OCI-LY1 (cell line): ENCODE measurements around the gene PLXNA3.

ENCODE experiments used
- H2AFZ ChIP-seq: fragments of 200-600 bp; sonication (generic), shearing (Covaris generic); 2 replicates; pipeline ENCODE4 v1.6.0; 2014; ENCODE audit warnings: antibody characterized with exemption, mild to moderate bottlenecking, low read length
- H3F3A ChIP-seq: fragments of 200-600 bp; sonication (generic), shearing (Covaris generic); 2 replicates; pipeline ENCODE4 v1.6.0; 2014; ENCODE audit warnings: mild to moderate bottlenecking, antibody characterized with exemption, low read length, moderate library complexity; ENCODE audit not compliant: insufficient read depth
- H3K27ac ChIP-seq: fragments of 200-600 bp; sonication (generic); 2 replicates; pipeline ENCODE4 v1.5.1; 2014; ENCODE audit warnings: low read length, mixed run types, mild to moderate bottlenecking, low read depth; ENCODE audit not compliant: poor library complexity, severe bottlenecking
- H3K27me3 ChIP-seq: fragments of 200-600 bp; sonication (generic); 2 replicates; pipeline ENCODE4 v1.6.0; 2014; ENCODE audit warnings: antibody characterized with exemption, mild to moderate bottlenecking, low read length, moderate library complexity; ENCODE audit not compliant: insufficient read depth
- H3K36me3 ChIP-seq: fragments of 200-600 bp; sonication (generic); 2 replicates; pipeline ENCODE4 v1.6.1; 2014; ENCODE audit warnings: mild to moderate bottlenecking, antibody characterized with exemption, low read length, moderate library complexity, mixed read lengths; ENCODE audit not compliant: insufficient read depth
- H3K4me1 ChIP-seq: fragments of 200-600 bp; sonication (generic); 2 replicates; pipeline ENCODE4 v1.5.1; 2014; ENCODE audit warnings: mild to moderate bottlenecking, low read length, moderate library complexity; ENCODE audit not compliant: insufficient read depth, severe bottlenecking
- H3K4me2 ChIP-seq: fragments of 200-600 bp; sonication (generic), shearing (Covaris generic); 2 replicates; pipeline ENCODE4 v1.6.1; 2014; ENCODE audit warnings: low read length
- H3K4me3 ChIP-seq: fragments of 200-600 bp; sonication (generic); 2 replicates; pipeline ENCODE4 v1.5.1; 2014; ENCODE audit warnings: low read length, low read depth, mild to moderate bottlenecking, mixed read lengths; ENCODE audit not compliant: poor library complexity, severe bottlenecking
- H3K79me2 ChIP-seq: fragments of 200-600 bp; shearing (Covaris generic); 2 replicates; pipeline ENCODE4 v1.6.1; 2016; ENCODE audit warnings: mixed run types, low read length, mixed read lengths; ENCODE audit not compliant: insufficient read depth
- H3K9ac ChIP-seq: fragments of 200-600 bp; sonication (generic), shearing (Covaris generic); 2 replicates; pipeline ENCODE4 v1.6.1; 2014; ENCODE audit warnings: mild to moderate bottlenecking, low read length, mixed read lengths
- H3K9me2 ChIP-seq: fragments of 200-600 bp; sonication (generic), shearing (Covaris generic); 2 replicates; pipeline ENCODE4 v1.6.1; 2014; ENCODE audit warnings: low read depth, mild to moderate bottlenecking, low read length, mixed read lengths
- H3K9me3 ChIP-seq: fragments of 200-600 bp; shearing (Covaris generic); 2 replicates; pipeline ENCODE4 v1.6.1; 2014; ENCODE audit warnings: low read length, mixed read lengths
- H4K20me1 ChIP-seq: fragments of 200-600 bp; sonication (generic), shearing (Covaris generic); 2 replicates; pipeline ENCODE4 v1.6.0; 2016; ENCODE audit warnings: mild to moderate bottlenecking, low read length; ENCODE audit not compliant: insufficient read depth
- EZH2 ChIP-seq: fragments of 200-600 bp; sonication (generic), shearing (Covaris generic); IDR thresholded peaks from 2 replicates; pipeline ENCODE4 v1.8.0; 2017; ENCODE audit warnings: borderline replicate concordance, mixed run types, mild to moderate bottlenecking, antibody characterized with exemption, low read length, moderate library complexity, mixed read lengths
- TF ChIP-seq, protein P1 (sequence below): fragments of 200-600 bp; sonication (generic), shearing (Covaris generic); IDR thresholded peaks from 2 replicates; pipeline ENCODE4 v1.5.1; 2017; ENCODE audit warnings: mild to moderate bottlenecking, antibody characterized with exemption, low read length, moderate library complexity, mixed read lengths

PLXNA3 gene

DNA sequence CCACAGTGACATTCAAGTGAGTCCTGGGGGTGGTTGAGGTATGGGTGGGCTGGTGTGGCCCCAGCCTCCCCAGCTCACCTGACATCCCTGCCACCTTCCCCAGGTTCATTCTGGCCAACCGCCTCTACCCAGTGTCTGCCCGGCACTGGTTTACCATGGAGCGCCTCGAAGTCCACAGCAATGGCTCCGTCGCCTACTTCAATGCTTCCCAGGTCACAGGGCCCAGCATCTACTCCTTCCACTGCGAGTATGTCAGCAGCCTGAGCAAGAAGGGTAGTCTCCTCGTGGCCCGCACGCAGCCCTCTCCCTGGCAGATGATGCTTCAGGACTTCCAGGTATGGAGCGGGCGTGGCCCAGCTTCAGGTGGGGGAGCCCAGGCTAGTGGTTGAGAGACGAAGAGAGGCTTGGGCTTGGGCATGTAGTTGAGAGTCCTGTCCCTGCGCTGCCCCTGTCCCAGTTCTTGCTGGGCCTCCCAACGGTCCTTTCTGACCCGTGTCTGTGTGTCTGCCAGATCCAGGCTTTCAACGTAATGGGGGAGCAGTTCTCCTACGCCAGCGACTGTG, 22.8 kb upstream of the PLXNA3 start:
- H3F3A ChIP-seq, result no peaks in the 10 kb centered on the region
- H4K20me1 ChIP-seq, result no peaks in the 10 kb centered on the region
- no peaks in the 10 kb centered on the region for H3K9me2 ChIP-seq
- H3K27ac ChIP-seq, result no peak overlapping the region
- no peak overlapping the region for H3K4me2 ChIP-seq
- H3K27me3 ChIP-seq, result no peaks in the 10 kb centered on the region
- peaks cover 29% of the 10 kb centered on the region for H3K36me3 ChIP-seq
- no peaks in the 10 kb centered on the region for H3K9me3 ChIP-seq
- no peak overlapping the region for H2AFZ ChIP-seq
- peaks cover 19% of the 10 kb centered on the region for H3K4me1 ChIP-seq
- peaks cover 7% of the 10 kb centered on the region; the same call in 1 of the 2 replicates for H3K79me2 ChIP-seq
- no peak for TF ChIP-seq EZH2
- TF ChIP-seq, protein P1, sequence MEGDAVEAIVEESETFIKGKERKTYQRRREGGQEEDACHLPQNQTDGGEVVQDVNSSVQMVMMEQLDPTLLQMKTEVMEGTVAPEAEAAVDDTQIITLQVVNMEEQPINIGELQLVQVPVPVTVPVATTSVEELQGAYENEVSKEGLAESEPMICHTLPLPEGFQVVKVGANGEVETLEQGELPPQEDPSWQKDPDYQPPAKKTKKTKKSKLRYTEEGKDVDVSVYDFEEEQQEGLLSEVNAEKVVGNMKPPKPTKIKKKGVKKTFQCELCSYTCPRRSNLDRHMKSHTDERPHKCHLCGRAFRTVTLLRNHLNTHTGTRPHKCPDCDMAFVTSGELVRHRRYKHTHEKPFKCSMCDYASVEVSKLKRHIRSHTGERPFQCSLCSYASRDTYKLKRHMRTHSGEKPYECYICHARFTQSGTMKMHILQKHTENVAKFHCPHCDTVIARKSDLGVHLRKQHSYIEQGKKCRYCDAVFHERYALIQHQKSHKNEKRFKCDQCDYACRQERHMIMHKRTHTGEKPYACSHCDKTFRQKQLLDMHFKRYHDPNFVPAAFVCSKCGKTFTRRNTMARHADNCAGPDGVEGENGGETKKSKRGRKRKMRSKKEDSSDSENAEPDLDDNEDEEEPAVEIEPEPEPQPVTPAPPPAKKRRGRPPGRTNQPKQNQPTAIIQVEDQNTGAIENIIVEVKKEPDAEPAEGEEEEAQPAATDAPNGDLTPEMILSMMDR, result no peak
- no peak overlapping the region for H3K9ac ChIP-seq
- H3K4me3 ChIP-seq, result no peak overlapping the region

DNA sequence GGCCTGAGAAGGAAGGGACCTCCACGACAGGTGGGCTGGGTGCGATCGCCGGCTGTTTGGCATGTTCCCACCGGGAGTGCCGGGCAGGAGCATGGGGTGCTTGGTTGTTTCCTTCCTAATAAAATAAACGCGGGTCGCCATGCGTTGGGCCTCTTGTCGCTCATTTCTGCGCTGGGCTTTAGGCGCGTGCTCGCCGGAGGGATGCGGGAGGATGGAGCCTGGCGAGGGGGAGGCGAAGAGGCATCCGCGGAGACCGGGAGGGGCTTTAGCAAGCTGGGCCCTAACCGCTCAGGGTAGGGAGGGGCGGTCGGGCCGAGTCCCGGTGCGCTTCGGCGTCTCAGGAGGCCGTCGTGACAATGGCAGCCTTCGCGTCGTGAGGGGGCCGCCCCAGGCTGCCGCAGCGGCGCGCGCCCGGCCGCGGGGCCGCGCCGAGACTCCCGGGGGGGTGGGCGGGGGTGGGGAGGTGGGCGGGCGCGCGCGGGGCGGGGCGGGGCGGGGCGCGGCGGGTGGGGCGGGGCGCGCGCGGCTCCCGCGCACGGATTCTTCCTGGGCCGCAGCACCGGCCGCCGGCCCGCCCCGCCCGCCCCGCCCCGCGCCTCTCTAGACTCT, 21.6 kb upstream of the PLXNA3 start:
- Histone ChIP-seq H3K36me3 (peaks cover 34% of the 10 kb centered on the region), H3K9ac (peak overlapping the region; percentile 76), H3F3A (no peaks in the 10 kb centered on the region), H3K27me3 (no peaks in the 10 kb centered on the region), H4K20me1 (no peaks in the 10 kb centered on the region), H3K4me3 (peak overlapping the region; percentile 81), H3K4me2 (peak overlapping the region; percentile 96), H3K79me2 (peaks cover 7% of the 10 kb centered on the region; the same call in 1 of the 2 replicates), H3K27ac (peak overlapping the region; percentile 58), H2AFZ (no peak overlapping the region), H3K9me2 (no peaks in the 10 kb centered on the region), H3K9me3 (no peaks in the 10 kb centered on the region), H3K4me1 (peaks cover 19% of the 10 kb centered on the region)
- TF ChIP-seq EZH2, result no peak
- TF ChIP-seq, protein P1, result no peak

DNA sequence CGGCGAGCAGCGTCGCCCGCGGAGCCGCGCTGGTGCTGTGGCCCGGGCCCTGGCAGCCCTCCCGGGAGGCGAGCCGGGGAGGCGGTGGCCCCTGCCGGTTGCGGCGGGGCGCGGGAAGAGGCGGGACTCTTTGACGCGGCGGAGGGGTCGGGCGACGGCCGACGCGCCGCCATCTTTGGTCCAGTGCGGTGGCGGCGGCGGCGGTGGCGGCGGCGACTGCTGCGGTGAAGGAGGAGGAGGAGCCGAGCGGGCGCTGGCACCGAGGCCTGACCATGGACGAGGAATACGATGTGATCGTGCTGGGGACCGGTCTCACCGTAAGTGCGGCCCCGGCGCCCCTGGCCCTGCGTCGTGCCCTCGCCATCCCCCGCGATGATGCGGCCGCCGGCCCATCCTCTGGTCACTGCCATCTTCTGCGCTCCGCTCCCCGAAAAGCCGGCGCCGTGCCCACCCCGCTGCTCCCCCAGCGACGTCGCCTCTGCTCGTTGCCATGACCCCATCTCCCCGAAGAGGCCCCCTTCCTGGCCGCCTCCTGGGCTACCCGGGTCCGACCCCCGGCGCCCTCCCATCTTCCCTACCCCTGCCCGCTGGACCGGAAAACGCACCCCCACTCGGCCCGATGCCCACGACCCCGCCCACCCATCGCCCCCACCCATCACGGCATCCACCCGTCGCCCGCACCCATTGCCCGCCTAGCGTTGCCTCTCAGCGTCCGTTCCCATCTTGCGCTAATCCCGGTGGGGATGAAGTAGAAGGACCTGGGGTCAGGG, 20.9 kb upstream of the PLXNA3 start, which contains the start of gene GDI1:
Gene GDI1, plus strand, starts transcription at position 172 of the 770 bp plus-strand sequence. Its CDS starts 101 bp downstream, at position 273.
- Histone ChIP-seq H3F3A (no peaks in the 10 kb centered on the region), H3K9me3 (no peaks in the 10 kb centered on the region), H3K4me2 (peak within 1 kb of the TSS; percentile 96), H3K79me2 (peaks cover 7% of the 10 kb centered on the region; the same call in 1 of the 2 replicates), H3K36me3 (peaks cover 39% of the 10 kb centered on the region), H3K4me1 (peaks cover 19% of the 10 kb centered on the region), H3K9me2 (no peaks in the 10 kb centered on the region), H3K4me3 (peak within 1 kb of the TSS; percentile 81), H3K27me3 (no peaks in the 10 kb centered on the region), H3K27ac (peak within 1 kb of the TSS; percentile 58), H4K20me1 (no peaks in the 10 kb centered on the region), H3K9ac (peak within 1 kb of the TSS; percentile 76), H2AFZ (no peak within 1 kb of the TSS)
- TF ChIP-seq EZH2, result no peak
- TF ChIP-seq, protein P1, result no peak
